Mucosa of descending colon (tissue), 3 donors: ENCODE measurements around the gene CLTC. TPM values are rescaled to one million over a fixed set of nuclear protein-coding genes. Genes with fewer than 3 reads are reported as not detected.
"Not testable (repeated sequence)": the region's sequence is repeated elsewhere in the genome, so short reads cannot be mapped to it uniquely, and the experiment has no call there.

Source experiments
- ATAC-seq: fragments of 200-7000 bp; cut with Tn5 transposase; one replicate; pipeline ENCODE4 v1.9.1; 2020; ENCODE audit warnings: mild to moderate bottlenecking, moderate library complexity
- DNase-seq, 3 donors: peaks; one replicate each; pipeline ENCODE4 v3.0.0-alpha.2; 2020
- H3K36me3 ChIP-seq: fragments of 200-600 bp; one replicate; pipeline ENCODE4 v1.8.0; 2021; ENCODE audit warnings: low read depth, mild to moderate bottlenecking
- H3K4me1 ChIP-seq: fragments of 200-600 bp; one replicate; pipeline ENCODE4 v1.8.0; 2021; ENCODE audit warnings: low read depth, mild to moderate bottlenecking
- H3K4me3 ChIP-seq: fragments of 200-600 bp; one replicate; pipeline ENCODE4 v1.8.0; 2021; ENCODE audit warnings: mild to moderate bottlenecking
- H3K9me3 ChIP-seq: fragments of 200-600 bp; one replicate; pipeline ENCODE4 v1.8.0; 2021; ENCODE audit warnings: mild to moderate bottlenecking
- CTCF ChIP-seq: fragments of 200-600 bp; IDR thresholded peaks from one replicate; pipeline ENCODE4 v1.8.0; 2022; ENCODE audit warnings: antibody characterized with exemption, mild to moderate bottlenecking
- intact Hi-C, 2 donors: fragments of 100-400 bp; cut with DNase I in 1 of 2; cut with micrococcal nuclease in 1 of 2; formaldehyde crosslinking; loops; one replicate each; pipeline versions ENCODE4 v1.11.0 to v1.11.1; 2022; cut with DNase I, micrococcal nuclease
- total RNA-seq, 3 donors: library from RNA; stranded (reverse); fragmentation: NEBNext Ultra II Directional in 2 of 3; extraction: Animal tissue kit (Norgen Biotek cat#: 25700) in 2 of 3; gene quantifications; one replicate each; pipeline versions ENCODE4 v1.2.1 to v1.2.4, GENCODE V29; 2021 to 2023
- donor health status: DM: no; HTN: no; CAD: no; lungs with moderate emphysema.
- donor health status: DM: no; HTN: no; CAD: no.
- donor health status: DM: no; HTN: yes; CAD: no.

Gene CLTC
- total RNA-seq, 3 donors from 2014 or later: 264 to 306 (median 286) TPM

GRCh38 chr17:59652119-59652518 is 32.4 kb downstream of the CLTC start:
- intact Hi-C loops: no loop called here
- H3K9me3 ChIP-seq: no peaks in the 10 kb centered on the region
- TF ChIP-seq CTCF: no peak
- DNase-seq: no peak
- H3K36me3 ChIP-seq: peaks cover 25% of the 10 kb centered on the region
- ATAC-seq: no peak
- no peak overlapping the region for H3K4me3 ChIP-seq
- H3K4me1 ChIP-seq: no peaks in the 10 kb centered on the region

GRCh38 chr17:59656624-59657023 is 36.9 kb downstream of the CLTC start:
- H3K9me3 ChIP-seq, DNase-seq, intact Hi-C loops, ATAC-seq, H3K4me1 ChIP-seq, H3K4me3 ChIP-seq: not testable (repeated sequence)
- peaks cover 13% of the 10 kb centered on the region for H3K36me3 ChIP-seq

GRCh38 chr17:59666235-59666634 is 46.5 kb downstream of the CLTC start:
- intact Hi-C loops: no loop called here
- no peak for TF ChIP-seq CTCF
- H3K4me3 ChIP-seq: no peak overlapping the region
- H3K9me3 ChIP-seq: no peaks in the 10 kb centered on the region
- DNase-seq (peak in 1 of 3 donors; percentile 60), ATAC-seq (peak; percentile 86)
- peaks cover 58% of the 10 kb centered on the region for H3K4me1 ChIP-seq
- H3K36me3 ChIP-seq: peaks cover 9% of the 10 kb centered on the region

- DNase-seq: no peak
- Histone ChIP-seq H3K4me1 (peaks cover 65% of the 10 kb centered on the region), H3K9me3 (no peaks in the 10 kb centered on the region), H3K36me3 (no peaks in the 10 kb centered on the region), H3K4me3 (no peak overlapping the region)
- intact Hi-C loops: no loop called here
- no peak for ATAC-seq
- TF ChIP-seq CTCF: no peak
These were observed 49.1 kb downstream of the CLTC start for GRCh38 chr17:59668816-59669215.

- H3K9me3 ChIP-seq: no peaks in the 10 kb centered on the region
- ATAC-seq: peak; percentile 76
- TF ChIP-seq CTCF: no peak
- H3K36me3 ChIP-seq: no peaks in the 10 kb centered on the region
- H3K4me1 ChIP-seq: peaks cover 70% of the 10 kb centered on the region
- H3K4me3 ChIP-seq: no peak overlapping the region
- intact Hi-C loops: no loop called here
- no peak for DNase-seq
These were observed 49.7 kb downstream of the CLTC start for GRCh38 chr17:59669411-59669810.

- Histone ChIP-seq H3K4me1 (peaks cover 69% of the 10 kb centered on the region), H3K36me3 (no peaks in the 10 kb centered on the region), H3K9me3 (no peaks in the 10 kb centered on the region), H3K4me3 (no peak overlapping the region)
- TF ChIP-seq CTCF: no peak
- intact Hi-C loops: no loop called here
- DNase-seq: no peak
- no peak for ATAC-seq
These were observed 50.2 kb downstream of the CLTC start for GRCh38 chr17:59669944-59670343.
